Heart left ventricle (tissue), 16 donors: Measurements from ENCODE around the gene FTO. TPM values are rescaled to one million over a fixed set of nuclear protein-coding genes. Genes with fewer than 3 reads are reported as not detected.

Source experiments
- ATAC-seq, 4 donors: fragments of 200-7000 bp; cut with Tn5 transposase; one replicate each; pipeline ENCODE4 v1.9.1; 2020 to 2022; ENCODE audit warnings: moderate library complexity in 4 of 4, mild to moderate bottlenecking in 3 of 4, moderate number of reproducible peaks in 1 of 4
- DNase-seq, 5 donors: peaks; one replicate each; pipeline ENCODE4 v3.0.0-alpha.2; 2020
- H3K27ac ChIP-seq, 12 donors: fragments of 200-600 bp; sonication (generic) in 4 of 12; one replicate each; pipeline versions ENCODE4 v1.5.0 to v1.8.0; 2016 to 2022; ENCODE audit warnings: mild to moderate bottlenecking in 2 of 12
- H3K27me3 ChIP-seq, 9 donors: fragments of 200-600 bp; sonication (generic) in 2 of 9; one replicate each; pipeline versions ENCODE4 v1.5.1 to v1.8.0; 2016 to 2022; ENCODE audit warnings: mild to moderate bottlenecking in 3 of 9
- H3K36me3 ChIP-seq, 9 donors: fragments of 200-600 bp; sonication (generic) in 2 of 9; one replicate each; pipeline versions ENCODE4 v1.5.0 to v1.8.0; 2018 to 2022; ENCODE audit warnings: mild to moderate bottlenecking in 2 of 9
- H3K4me1 ChIP-seq, 12 donors: fragments of 200-600 bp; sonication (generic) in 4 of 12; one replicate each; pipeline versions ENCODE4 v1.5.0 to v1.8.0; 2016 to 2022; ENCODE audit warnings: mild to moderate bottlenecking in 3 of 12
- H3K4me3 ChIP-seq, 12 donors: fragments of 200-600 bp; sonication (generic) in 4 of 12; one replicate each; pipeline versions ENCODE4 v1.5.0 to v1.8.0; 2017 to 2022; ENCODE audit warnings: mild to moderate bottlenecking in 9 of 12, moderate library complexity in 4 of 12
- H3K9me3 ChIP-seq, 12 donors: fragments of 200-600 bp; sonication (generic) in 4 of 12; one replicate each; pipeline versions ENCODE4 v1.5.0 to v1.8.0; 2016 to 2022; ENCODE audit warnings: mild to moderate bottlenecking in 1 of 12
- CTCF ChIP-seq, 12 donors: fragments of 200-600 bp; sonication (generic) in 4 of 12; IDR thresholded peaks; one replicate each; pipeline versions ENCODE4 v1.5.0 to v1.8.0; 2018 to 2022; ENCODE audit warnings: antibody characterized with exemption in 12 of 12, mild to moderate bottlenecking in 5 of 12
- POLR2A ChIP-seq, 2 donors: fragments of 450-650 bp; IDR thresholded peaks; one replicate each; pipeline ENCODE4 v1.6.1; 2017; ENCODE audit warnings: antibody characterized with exemption in 2 of 2, mild to moderate bottlenecking in 2 of 2, moderate library complexity in 2 of 2
- WGBS, 4 donors: extraction: QIAGEN DNeasy Blood & Tissue Kit in 2 of 4; methylation state at CpG; one replicate each; pipeline versions ENCODE4 v1.1.5 to v1.1.7; 2013 to 2018; 5-methylcytosine and 5-hydroxymethylcytosine counted together
- intact Hi-C, 10 donors: fragments of 100-400 bp; cut with DNase I; formaldehyde crosslinking; loops; one replicate each; pipeline versions ENCODE4 v1.11.1 to v1.14.2; 2022
- polyA plus RNA-seq, 2 donors: library from polyadenylated mRNA; stranded (reverse); fragments of 200-250 nt; gene quantifications; one replicate each; pipeline ENCODE4 v1.2.3, GENCODE V29; 2013
- total RNA-seq, 9 donors: library from RNA; depleted of rRNA in 2 of 9; stranded (reverse); fragments of >200 nt in 2 of 9; fragmentation: NEBNext Ultra II Directional in 3 of 9; extraction: Animal tissue kit (Norgen Biotek cat#: 25700) in 3 of 9; gene quantifications; one replicate each; pipeline versions ENCODE4 v1.1.0 to v1.2.4, GENCODE V29; 2016 to 2023
- donor health status: ischemic (EF 13 %, LVEDD 7.1; RV severe dilation, severe dysfunction).
- donor health status: healthy with polysubstance abuse.
- donor health status: DM: no; HTN: yes; CAD: no.
- donor health status: DM: no; HTN: no; CAD: no.
- donor health status: ischemic (EF 25% LVEDD 6.9; RV normal size, moderate dysfunction).
- donor health status: ischemic (EF 25% LVEDD 5.7; RV mildly dilated, moderate dysfunction).
- donor health status: healthy.
- donor health status: DM: yes; HTN: yes; CAD: no.
- donor health status: ischemic (EF 35%, LVEDD 5.7; RV mildly dilated, moderate dysfunction).
- donor health status: nonischemic (EF 11% LVEDD 7.7; RV severe dilation, severe dysfunction).
- donor health status: DM: yes; HTN: yes; CAD: no.
- donor health status: PGD.
- donor health status: ischemic (EF 29% LVEDD 5.4; RV normal size, mild dysfunction).
- donor health status: nonischemic (EF 23%, LVEDD 6.1; RV moderate dilation, normal function).

The FTO gene
- total and polyA plus RNA-seq, 11 donors: 11.8 to 105 (median 86.8) TPM

DNA sequence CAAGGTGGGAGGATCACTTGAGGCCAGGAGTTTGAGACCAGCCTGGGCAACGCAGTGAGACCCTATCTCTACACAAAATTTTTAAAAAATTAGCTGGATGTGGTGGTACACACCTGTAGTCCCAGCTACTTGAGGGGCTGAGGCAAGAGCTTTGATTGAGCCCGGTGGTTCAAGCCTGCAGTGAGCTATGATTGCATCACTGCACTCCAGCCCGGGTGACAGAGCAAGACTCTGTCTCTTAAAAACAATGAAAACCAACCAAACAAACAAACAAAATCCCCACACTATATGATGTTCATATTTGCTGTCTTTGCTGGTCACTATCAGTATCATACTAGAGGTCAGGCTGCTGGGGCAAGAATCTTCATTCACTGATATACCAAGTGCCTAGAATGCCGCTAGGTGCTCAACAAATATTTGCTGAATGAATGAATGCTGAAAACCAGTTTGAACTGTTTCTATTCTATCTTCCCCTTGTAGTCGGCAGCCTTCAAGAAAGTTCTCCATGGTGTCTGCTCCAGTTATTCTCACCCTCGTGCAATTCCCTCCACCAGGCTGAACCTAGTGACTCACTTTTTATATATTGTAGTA, 455.6 kb downstream of the FTO start:
- ATAC-seq (no peak), DNase-seq (no peak)
- H3K9me3 ChIP-seq: no peaks in the 10 kb centered on the region
- H3K36me3 ChIP-seq: no peaks in the 10 kb centered on the region
- H3K27ac ChIP-seq: no peak overlapping the region
- intact Hi-C loops: no loop called here
- WGBS, 4 donors: 73 to 90% (median 81%) methylated on average over 6 of the region's 6 CpGs
- H3K27me3 ChIP-seq: no peaks in the 10 kb centered on the region
- no peak overlapping the region for H3K4me3 ChIP-seq
- H3K4me1 ChIP-seq: no peaks in the 10 kb centered on the region
- TF ChIP-seq CTCF (IDR thresholded peaks at IDR 0.05): no peak

DNA sequence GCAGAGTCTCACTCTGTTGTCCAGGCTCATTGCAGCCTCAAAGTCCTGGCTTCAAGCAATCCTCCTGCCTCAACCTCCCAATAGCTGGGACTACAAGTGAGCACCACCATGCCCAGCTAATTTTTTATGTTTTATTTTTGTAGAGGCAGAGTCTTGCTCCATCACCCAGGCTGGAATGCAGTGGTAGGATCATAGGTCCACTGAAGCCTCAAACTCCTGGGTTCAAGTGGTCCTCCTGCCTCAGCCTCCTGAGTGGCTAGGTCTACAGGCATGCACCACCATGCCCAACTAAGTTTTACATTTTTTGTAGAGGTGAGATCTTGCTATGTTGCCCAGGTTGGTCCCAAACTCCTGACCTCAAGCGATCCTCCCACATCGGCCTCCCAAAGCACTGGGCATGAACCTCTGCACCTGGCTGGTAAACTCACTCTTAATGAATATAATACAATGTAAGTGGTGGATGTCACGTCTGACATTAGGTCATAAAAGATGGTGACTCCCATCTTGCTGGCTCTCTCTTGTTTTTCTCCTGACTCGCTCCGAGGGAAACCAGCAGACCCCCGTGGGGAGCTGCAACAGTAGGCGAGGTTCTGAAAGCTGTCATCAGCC, 456.4 kb downstream of the FTO start:
- H3K27ac ChIP-seq: no peak overlapping the region
- no peaks in the 10 kb centered on the region for H3K4me1 ChIP-seq
- ATAC-seq (no peak), DNase-seq (no peak)
- 81 to 93% (median 87%) methylated on average over 7 of the region's 7 CpGs for WGBS, 4 donors
- TF ChIP-seq POLR2A (IDR thresholded peaks at IDR 0.05) (no peak), CTCF (IDR thresholded peaks at IDR 0.05) (no peak)
- H3K36me3 ChIP-seq: no peaks in the 10 kb centered on the region
- no peaks in the 10 kb centered on the region for H3K27me3 ChIP-seq
- no peak overlapping the region for H3K4me3 ChIP-seq
- intact Hi-C loops: no loop called here
- H3K9me3 ChIP-seq: no peaks in the 10 kb centered on the region

- WGBS, 4 donors: 72 to 81% (median 80%) methylated on average over 19 of the region's 19 CpGs
- intact Hi-C loops: no loop called here
Measured at GRCh38 chr16:54160939-54161897, 457.3 kb downstream of the FTO start.

More at GRCh38 chr16:54160939-54161897, 457.3 kb downstream of the FTO start:
- Histone ChIP-seq H3K4me3 (no peak overlapping the region), H3K36me3 (no peaks in the 10 kb centered on the region), H3K9me3 (no peaks in the 10 kb centered on the region), H3K27ac (no peak overlapping the region), H3K27me3 (no peaks in the 10 kb centered on the region), H3K4me1 (no peaks in the 10 kb centered on the region)
- DNase-seq (no peak), ATAC-seq (no peak)
- TF ChIP-seq POLR2A (IDR thresholded peaks at IDR 0.05): no peak
- TF ChIP-seq CTCF (IDR thresholded peaks at IDR 0.05): no peak
